Pancreas (tissue), 10 donors: ENCODE results near the gene CLK4. TPM values are rescaled to one million over a fixed set of nuclear protein-coding genes. Genes with fewer than 3 reads are reported as not detected.

Experiments used
- ATAC-seq, 4 donors: fragments of 200-7000 bp; cut with Tn5 transposase; one replicate each; pipeline versions ENCODE4 v1.8.0 to v1.9.1; 2020; ENCODE audit warnings: mild to moderate bottlenecking in 4 of 4, moderate library complexity in 4 of 4
- DNase-seq, 6 donors: peaks; one replicate each; pipeline ENCODE4 v3.0.0-alpha.2; 2020
- FAIRE-seq: peaks from 2 replicates; lab custom pipeline; 2012; peaks lifted over from hg19 to GRCh38; lab: Jason Lieb, UNC
- H3K27ac ChIP-seq, 4 donors: fragments of 200-600 bp; sonication (generic); 1 replicate in 3 of 4; 2 replicates in 1 of 4; pipeline versions ENCODE4 v1.5.0 to v1.8.0; 2020
- H3K27me3 ChIP-seq, 4 donors: fragments of 200-600 bp; one replicate each; pipeline ENCODE4 v1.8.0; 2021
- H3K36me3 ChIP-seq, 3 donors: fragments of 200-600 bp; sonication (generic) in 1 of 3; one replicate each; pipeline versions ENCODE4 v1.5.0 to v1.8.0; 2020 to 2021
- H3K4me1 ChIP-seq, 3 donors: fragments of 200-600 bp; one replicate each; pipeline ENCODE4 v1.8.0; 2021
- H3K4me3 ChIP-seq, 4 donors: fragments of 200-600 bp; sonication (generic) in 2 of 4; one replicate each; pipeline versions ENCODE4 v1.5.0 to v1.8.0; 2020 to 2021
- H3K9me3 ChIP-seq, 4 donors: fragments of 200-600 bp; one replicate each; pipeline ENCODE4 v1.8.0; 2021
- WGBS, 2 donors: extraction: QIAGEN DNeasy Blood & Tissue Kit; methylation state at CpG; one replicate each; pipeline ENCODE4 v1.1.7; 2013; 5-methylcytosine and 5-hydroxymethylcytosine counted together
- intact Hi-C, 3 donors: fragments of 100-400 bp; cut with DNase I; formaldehyde crosslinking; loops; one replicate each; pipeline versions ENCODE4 v1.11.1 to v1.14.2; 2022
- polyA plus RNA-seq, 2 donors: library from polyadenylated mRNA; stranded (reverse); fragments of 200-250 nt; gene quantifications; one replicate each; pipeline ENCODE4 v1.2.3, GENCODE V29; 2013
- total RNA-seq, 6 donors: library from RNA; stranded (reverse); fragmentation: NEBNext Ultra II Directional in 4 of 6; extraction: Animal tissue kit (Norgen Biotek cat#: 25700) in 4 of 6; gene quantifications; one replicate each; pipeline versions ENCODE4 v1.2.1 to v1.2.4, GENCODE V29; 2021 to 2023
- TF ChIP-seq, protein P1 (sequence below), 4 donors: fragments of 200-600 bp; sonication (generic) in 3 of 4; IDR thresholded peaks; one replicate each; pipeline versions ENCODE4 v1.5.0 to v1.8.0; 2021; ENCODE audit warnings: antibody characterized with exemption in 4 of 4
- donor health status: healthy with polysubstance abuse.
- donor health status: DM: no; HTN: no; CAD: no; lungs with moderate emphysema.
- donor health status: DM: no; HTN: no; CAD: no.
- donor health status: control.
- donor health status: control.
- donor health status: Bipolar disorder and iron deficiency.
- donor health status: DM: yes; HTN: yes; CAD: no.
- donor health status: DM: no; HTN: no; CAD: no.
- donor health status: DM: no; HTN: no; CAD: no.
- donor health status: DM: yes; HTN: yes; CAD: no.

The CLK4 gene
- total and polyA plus RNA-seq, 8 donors: 10.6 to 47.0 (median 22.1) TPM

DNA sequence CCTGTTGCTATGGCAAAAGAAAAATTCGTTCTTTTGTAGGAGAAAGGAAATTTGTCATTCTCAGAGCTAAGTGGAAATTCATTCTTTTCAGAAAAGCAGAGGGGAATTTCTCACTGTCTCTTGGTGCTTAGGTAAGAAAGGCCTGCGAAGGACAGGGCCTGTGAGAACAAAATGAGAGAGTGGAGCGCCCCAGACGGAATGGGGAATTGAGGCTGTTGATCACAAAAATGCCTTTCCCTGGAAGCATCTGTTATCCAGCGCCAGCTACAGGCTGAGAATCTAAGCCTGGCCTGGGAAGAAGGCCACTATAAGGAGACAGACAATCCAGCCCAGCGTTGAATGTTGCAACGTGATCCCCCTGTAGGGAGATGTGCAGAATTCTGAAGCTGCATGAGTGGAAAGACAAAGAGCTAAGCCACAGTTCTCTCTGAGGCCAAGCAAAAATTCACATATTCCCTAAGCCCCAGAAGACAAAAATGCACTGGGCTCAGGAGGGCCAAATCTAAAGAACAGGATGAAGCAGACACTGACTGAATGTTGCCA is 44.8 kb upstream of the CLK4 start:
- DNase-seq (no peak), ATAC-seq (no peak), FAIRE-seq (no peak)
- no peak overlapping the region for H3K4me3 ChIP-seq
- TF ChIP-seq, protein P1, sequence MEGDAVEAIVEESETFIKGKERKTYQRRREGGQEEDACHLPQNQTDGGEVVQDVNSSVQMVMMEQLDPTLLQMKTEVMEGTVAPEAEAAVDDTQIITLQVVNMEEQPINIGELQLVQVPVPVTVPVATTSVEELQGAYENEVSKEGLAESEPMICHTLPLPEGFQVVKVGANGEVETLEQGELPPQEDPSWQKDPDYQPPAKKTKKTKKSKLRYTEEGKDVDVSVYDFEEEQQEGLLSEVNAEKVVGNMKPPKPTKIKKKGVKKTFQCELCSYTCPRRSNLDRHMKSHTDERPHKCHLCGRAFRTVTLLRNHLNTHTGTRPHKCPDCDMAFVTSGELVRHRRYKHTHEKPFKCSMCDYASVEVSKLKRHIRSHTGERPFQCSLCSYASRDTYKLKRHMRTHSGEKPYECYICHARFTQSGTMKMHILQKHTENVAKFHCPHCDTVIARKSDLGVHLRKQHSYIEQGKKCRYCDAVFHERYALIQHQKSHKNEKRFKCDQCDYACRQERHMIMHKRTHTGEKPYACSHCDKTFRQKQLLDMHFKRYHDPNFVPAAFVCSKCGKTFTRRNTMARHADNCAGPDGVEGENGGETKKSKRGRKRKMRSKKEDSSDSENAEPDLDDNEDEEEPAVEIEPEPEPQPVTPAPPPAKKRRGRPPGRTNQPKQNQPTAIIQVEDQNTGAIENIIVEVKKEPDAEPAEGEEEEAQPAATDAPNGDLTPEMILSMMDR (IDR thresholded peaks at IDR 0.05): no peak
- no peaks in the 10 kb centered on the region for H3K9me3 ChIP-seq
- H3K36me3 ChIP-seq: no peaks in the 10 kb centered on the region
- no peak overlapping the region for H3K27ac ChIP-seq
- intact Hi-C loops: no loop called here
- 66 to 70% methylated on average over 7 of the region's 7 CpGs for WGBS, 2 donors
- H3K4me1 ChIP-seq: no peaks in the 10 kb centered on the region
- no peaks in the 10 kb centered on the region for H3K27me3 ChIP-seq

DNA sequence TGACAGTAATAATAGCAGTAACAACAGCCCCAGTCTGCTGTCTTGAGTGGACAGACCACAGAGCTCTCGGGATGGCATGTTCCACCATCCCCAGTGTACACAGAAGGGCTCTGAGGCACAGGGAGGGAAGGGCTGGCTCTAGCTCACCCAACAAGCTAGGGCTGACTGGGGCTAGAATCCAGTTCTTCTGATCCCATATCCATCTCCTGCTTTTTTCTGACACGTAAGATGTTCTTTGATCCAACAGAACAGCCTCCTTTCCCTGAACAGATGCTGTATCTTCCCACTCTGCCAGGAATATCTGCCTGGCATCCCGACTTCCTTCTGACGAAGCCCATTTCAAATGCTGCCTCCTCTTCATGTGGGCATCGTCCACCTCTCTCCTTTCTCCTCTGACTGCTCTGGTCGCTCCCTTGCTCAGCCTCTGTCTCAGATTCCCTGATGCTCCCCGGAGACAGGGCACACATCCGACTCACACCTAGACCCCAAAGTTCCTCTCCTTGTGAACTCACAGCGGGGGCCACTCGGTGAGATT is 43.6 kb upstream of the CLK4 start:
- DNase-seq (no peak), ATAC-seq (no peak), FAIRE-seq (no peak)
- no peaks in the 10 kb centered on the region for H3K27me3 ChIP-seq
- TF ChIP-seq, protein P1 (IDR thresholded peaks at IDR 0.05): no peak
- intact Hi-C loops: no loop called here
- H3K9me3 ChIP-seq: no peaks in the 10 kb centered on the region
- no peak overlapping the region for H3K4me3 ChIP-seq
- H3K4me1 ChIP-seq: no peaks in the 10 kb centered on the region
- no peaks in the 10 kb centered on the region for H3K36me3 ChIP-seq
- H3K27ac ChIP-seq: no peak overlapping the region
- 78 to 86% methylated on average over 10 of the region's 10 CpGs for WGBS, 2 donors

DNA sequence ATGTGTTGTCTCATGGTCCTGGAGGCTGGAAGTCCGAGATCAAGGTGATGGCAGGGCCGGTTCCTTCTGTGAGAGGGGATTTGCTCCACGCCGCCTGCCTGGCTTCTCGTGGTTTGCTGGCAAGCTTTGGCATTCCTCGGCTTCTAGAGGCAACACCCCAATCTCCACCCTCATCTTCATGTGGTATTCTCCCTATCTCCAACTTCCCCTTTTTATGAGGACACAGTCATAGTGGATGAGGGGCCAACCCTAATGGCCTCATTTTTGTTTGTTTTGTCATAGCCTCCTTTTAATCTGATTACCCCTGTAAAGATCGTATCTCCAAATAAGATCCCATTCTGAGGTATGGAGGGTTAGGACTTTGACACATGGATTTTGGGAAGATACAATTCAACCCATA is 41.7 kb upstream of the CLK4 start:
- no peak for FAIRE-seq
- no peak overlapping the region for H3K4me3 ChIP-seq
- no peak overlapping the region for H3K27ac ChIP-seq
- H3K27me3 ChIP-seq: no peaks in the 10 kb centered on the region
- 80 to 83% methylated on average over 7 of the region's 7 CpGs for WGBS, 2 donors
- H3K36me3 ChIP-seq: no peaks in the 10 kb centered on the region
- no peaks in the 10 kb centered on the region for H3K9me3 ChIP-seq
- intact Hi-C loops: no loop called here
- DNase-seq: no peak
- ATAC-seq: no peak
- TF ChIP-seq, protein P1 (IDR thresholded peaks at IDR 0.05): no peak
- no peaks in the 10 kb centered on the region for H3K4me1 ChIP-seq

DNA sequence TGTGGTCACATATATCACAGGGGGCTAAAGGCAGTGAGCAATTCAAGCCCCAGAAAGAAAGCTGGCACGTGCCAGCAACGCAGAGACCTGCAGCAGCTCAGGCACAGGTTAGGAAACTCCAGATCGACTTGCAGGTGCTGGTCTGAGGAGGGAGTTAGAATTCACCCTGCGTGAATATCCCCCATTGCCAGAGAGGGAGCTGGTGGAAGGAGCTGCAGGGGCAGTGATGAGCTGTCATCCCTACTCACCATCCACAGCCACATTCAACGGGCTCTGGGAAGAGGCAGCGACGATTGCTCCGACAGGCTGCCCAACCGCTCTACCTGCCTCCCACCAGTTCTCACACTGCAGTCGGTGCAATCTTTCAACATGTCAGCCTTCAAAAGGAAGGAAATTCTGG is 40.8 kb upstream of the CLK4 start:
- no peak for ATAC-seq

DNA sequence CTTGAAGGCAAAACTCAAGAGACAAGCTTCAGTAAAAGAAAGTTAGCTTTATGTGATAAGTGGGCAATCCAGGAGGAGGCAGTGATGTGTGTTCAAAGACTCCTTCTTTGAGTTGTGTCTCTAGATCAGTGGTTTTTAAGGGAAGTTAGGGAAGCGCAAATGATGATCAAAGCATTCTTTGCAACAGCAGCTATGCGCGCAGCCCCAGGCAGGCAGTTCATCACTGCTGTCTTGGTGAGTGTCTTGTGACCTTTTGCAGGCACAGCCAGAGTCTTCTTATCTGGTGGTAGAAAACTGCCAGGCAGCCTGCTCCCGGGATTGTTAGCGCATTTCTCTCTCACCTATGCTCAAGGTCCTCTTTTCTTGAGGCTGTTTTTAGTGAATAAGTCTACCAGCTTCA is 40.3 kb upstream of the CLK4 start:
- Histone ChIP-seq H3K27me3 (no peaks in the 10 kb centered on the region), H3K4me1 (no peaks in the 10 kb centered on the region), H3K36me3 (no peaks in the 10 kb centered on the region), H3K9me3 (no peaks in the 10 kb centered on the region), H3K27ac (no peak overlapping the region), H3K4me3 (no peak overlapping the region)
- TF ChIP-seq, protein P1 (IDR thresholded peaks at IDR 0.05): no peak
- 58 to 59% methylated on average over 5 of the region's 5 CpGs for WGBS, 2 donors
- FAIRE-seq: no peak
- no peak for DNase-seq
- intact Hi-C loops: no loop called here
- ATAC-seq: no peak

More for the DNA sequence above, 40.8 kb upstream of the CLK4 start:
- DNase-seq (no peak), FAIRE-seq (no peak)
- Histone ChIP-seq H3K4me1 (no peaks in the 10 kb centered on the region), H3K4me3 (no peak overlapping the region), H3K36me3 (no peaks in the 10 kb centered on the region), H3K27ac (no peak overlapping the region), H3K27me3 (no peaks in the 10 kb centered on the region), H3K9me3 (no peaks in the 10 kb centered on the region)
- intact Hi-C loops: no loop called here
- 71 to 73% methylated on average over 10 of the region's 10 CpGs for WGBS, 2 donors
- TF ChIP-seq, protein P1 (IDR thresholded peaks at IDR 0.05): no peak
